Keratinocyte (primary cell): Measurements from ENCODE around the gene LUC7L3. TPM values are rescaled to one million over a fixed set of nuclear protein-coding genes. Genes with fewer than 3 reads are reported as not detected.

ENCODE experiments used
- DNase-seq: peaks from one replicate; pipeline ENCODE4 v3.0.0-alpha.2; 2011; ENCODE audit warnings: low read depth, missing footprints, low spot score
- FAIRE-seq: peaks from 2 replicates; lab custom pipeline; 2011; peaks lifted over from hg19 to GRCh38; lab: Jason Lieb, UNC
- H2AFZ ChIP-seq: 2 replicates; pipeline ENCODE4 v1.6.0; 2012; ENCODE audit warnings: low read length, control low read depth, inconsistent platforms; ENCODE audit not compliant: control insufficient read depth
- H3K27ac ChIP-seq: 2 replicates; pipeline ENCODE4 v1.5.1; 2011; ENCODE audit warnings: low read length; ENCODE audit not compliant: control insufficient read depth, insufficient read depth
- H3K27me3 ChIP-seq: 3 replicates; pipeline ENCODE4 v1.6.0; 2011; ENCODE audit warnings: low read length; ENCODE audit not compliant: control insufficient read depth, insufficient read depth; ENCODE audit errors: extremely low read depth
- H3K36me3 ChIP-seq, 2 experiments: 2 replicates in 1 of 2; 3 replicates in 1 of 2; pipeline ENCODE4 v1.5.1; 2011; ENCODE audit warnings: low read length in 2 of 2, mild to moderate bottlenecking in 1 of 2; ENCODE audit not compliant: control insufficient read depth in 2 of 2, insufficient read depth in 2 of 2; ENCODE audit errors: extremely low read depth in 1 of 2
- H3K4me1 ChIP-seq: 3 replicates; pipeline ENCODE4 v1.5.1; 2011; ENCODE audit warnings: low read length; ENCODE audit not compliant: control insufficient read depth, insufficient read depth; ENCODE audit errors: extremely low read depth
- H3K4me2 ChIP-seq: 3 replicates; pipeline ENCODE4 v1.6.0; 2011; ENCODE audit warnings: low read depth, low read length; ENCODE audit not compliant: control insufficient read depth, insufficient read depth; ENCODE audit errors: extremely low read depth
- H3K4me3 ChIP-seq, 3 experiments: fragments of 200-600 bp in 1 of 3; sonication (generic) in 1 of 3; 2 replicates in 2 of 3; 3 replicates in 1 of 3; pipeline ENCODE4 v1.5.1; 2011 to 2016; ENCODE audit warnings: low read length in 3 of 3, mild to moderate bottlenecking in 3 of 3, control low read depth in 2 of 3, inconsistent platforms in 1 of 3, low read depth in 1 of 3, mixed read lengths in 1 of 3, mixed run types in 1 of 3, moderate library complexity in 1 of 3; ENCODE audit not compliant: control insufficient read depth in 2 of 3, insufficient read depth in 2 of 3; ENCODE audit errors: extremely low read depth in 1 of 3
- H3K79me2 ChIP-seq: 2 replicates; pipeline ENCODE4 v1.6.0; 2012; ENCODE audit warnings: low read length; ENCODE audit not compliant: control insufficient read depth, insufficient read depth
- H3K9ac ChIP-seq: 3 replicates; pipeline ENCODE4 v1.6.0; 2011; ENCODE audit warnings: low read length; ENCODE audit not compliant: control insufficient read depth, insufficient read depth; ENCODE audit errors: extremely low read depth
- H3K9me1 ChIP-seq: 3 replicates; pipeline ENCODE4 v1.6.0; 2011; ENCODE audit warnings: low read length; ENCODE audit not compliant: control insufficient read depth, insufficient read depth; ENCODE audit errors: extremely low read depth
- H3K9me3 ChIP-seq: 2 replicates; pipeline ENCODE4 v1.5.1; 2012; ENCODE audit warnings: low read depth, low read length; ENCODE audit not compliant: control insufficient read depth
- H4K20me1 ChIP-seq: 3 replicates; pipeline ENCODE4 v1.6.0; 2011; ENCODE audit warnings: low read length; ENCODE audit not compliant: control insufficient read depth, insufficient read depth; ENCODE audit errors: extremely low read depth
- CTCF ChIP-seq, 3 experiments: IDR thresholded peaks in 1 of 3; conservative IDR thresholded peaks in 1 of 3; optimal IDR thresholded peaks in 1 of 3; 2 replicates in 2 of 3; 3 replicates in 1 of 3; pipeline versions ENCODE3 to v1.5.1; 2011; ENCODE audit warnings: low read length in 3 of 3, mild to moderate bottlenecking in 3 of 3, moderate library complexity in 2 of 3, control low read depth in 1 of 3, inconsistent platforms in 1 of 3; ENCODE audit not compliant: insufficient read depth in 2 of 3; ENCODE audit errors: extremely low read depth in 1 of 3
- EZH2 ChIP-seq: IDR thresholded peaks from one replicate; pipeline ENCODE4 v1.6.1; 2012; ENCODE audit warnings: inconsistent platforms, mild to moderate bottlenecking, low read length, moderate library complexity
- dilution Hi-C: fragments of 300-500 bp; cut with MboI; formaldehyde crosslinking; loops from one replicate; pipeline ENCODE4 v1.7.0; 2020; ENCODE audit warnings: low sequenced_read_pairs; ENCODE audit not compliant: extremely low pct_ligation_motif_present
- polyA plus RNA-seq, 5 experiments: library from polyadenylated mRNA; depleted of rRNA in 3 of 5; stranded (reverse) in 3 of 5; stranded (forward) in 1 of 5; unstranded in 1 of 5; fragments of >200 nt; gene quantifications; 1 replicate in 1 of 5; 2 replicates in 3 of 5; 3 replicates in 1 of 5; pipeline versions ENCODE4 v1.2.1 to v1.2.3, GENCODE V29; 2011 to 2012; ENCODE audit warnings: missing spikeins in 2 of 5, low read depth in 1 of 5, low replicate concordance in 1 of 5

Gene LUC7L3
- polyA plus RNA-seq, 1 donor (not counting 4 experiments of a cell fraction or from before 2014, with no cell fraction given), result 92.4 TPM

GRCh38 chr17:50697062-50697461 is 22.3 kb upstream of the LUC7L3 start:
- Histone ChIP-seq H3K27ac (no peak overlapping the region), H3K27me3 (no peaks in the 10 kb centered on the region), H3K9me3 (no peaks in the 10 kb centered on the region), H3K79me2 (peaks cover 12% of the 10 kb centered on the region), H3K4me2 (no peak overlapping the region), H3K36me3 (peaks cover 29 to 60% of the 10 kb centered on the region in 2 experiments), H3K4me3 (no peak overlapping the region), H3K9me1 (no peaks in the 10 kb centered on the region), H2AFZ (no peak overlapping the region), H3K4me1 (peaks cover 6% of the 10 kb centered on the region), H3K9ac (no peak overlapping the region), H4K20me1 (peaks cover 2% of the 10 kb centered on the region)
- dilution Hi-C loops, result no loop called here
- DNase-seq, result no peak
- no peak for FAIRE-seq
- TF ChIP-seq CTCF (optimal IDR thresholded peaks at IDR 0.05 in 1 of 3, IDR thresholded peaks at IDR 0.05 in 1 of 3, conservative IDR thresholded peaks at IDR 0.05 in 1 of 3; ENCODE audit: extremely low read depth in 1 of 3, insufficient read depth in 2 of 3, low read length in 3 of 3), result no peak
- TF ChIP-seq EZH2, result no peak

- no peaks in the 10 kb centered on the region for H3K27me3 ChIP-seq
- dilution Hi-C loops, result no loop called here
- peaks cover 27 to 59% of the 10 kb centered on the region in 2 experiments for H3K36me3 ChIP-seq
- H3K4me2 ChIP-seq, result no peak overlapping the region
- no peaks in the 10 kb centered on the region for H3K9me1 ChIP-seq
- peak in 2 of 3 experiments; percentile 7 to 38 for TF ChIP-seq CTCF (optimal IDR thresholded peaks at IDR 0.05 in 1 of 3, IDR thresholded peaks at IDR 0.05 in 1 of 3, conservative IDR thresholded peaks at IDR 0.05 in 1 of 3; ENCODE audit: extremely low read depth in 1 of 3, insufficient read depth in 2 of 3, low read length in 3 of 3)
- no peak for TF ChIP-seq EZH2
- no peak overlapping the region for H2AFZ ChIP-seq
- H3K79me2 ChIP-seq, result peaks cover 17% of the 10 kb centered on the region
- H3K9me3 ChIP-seq, result no peaks in the 10 kb centered on the region
- FAIRE-seq (no peak), DNase-seq (no peak)
- H3K9ac ChIP-seq, result no peak overlapping the region
- H3K4me3 ChIP-seq, result no peak overlapping the region
- peaks cover 6% of the 10 kb centered on the region for H3K4me1 ChIP-seq
- H4K20me1 ChIP-seq, result peaks cover 2% of the 10 kb centered on the region
- no peak overlapping the region for H3K27ac ChIP-seq
These were observed 21.6 kb upstream of the LUC7L3 start for GRCh38 chr17:50697663-50698272.
